Endometrium (tissue), 2 donors: ENCODE results near the gene LGSN.
"Not testable (repeated sequence)": the region's sequence is repeated elsewhere in the genome, so short reads cannot be mapped to it uniquely, and the experiment has no call there.

Source experiments
- FAIRE-seq: peaks from 2 replicates; lab custom pipeline; 2012; peaks lifted over from hg19 to GRCh38; lab: Jason Lieb, UNC
- donor health status: control.
- donor health status: control.

The LGSN gene

GRCh38 chr6:63306420-63306819 is 13.4 kb downstream of the LGSN start:
- no peak for FAIRE-seq

- no peak for FAIRE-seq
Measured at GRCh38 chr6:63305277-63305676, 14.5 kb downstream of the LGSN start.

DNA sequence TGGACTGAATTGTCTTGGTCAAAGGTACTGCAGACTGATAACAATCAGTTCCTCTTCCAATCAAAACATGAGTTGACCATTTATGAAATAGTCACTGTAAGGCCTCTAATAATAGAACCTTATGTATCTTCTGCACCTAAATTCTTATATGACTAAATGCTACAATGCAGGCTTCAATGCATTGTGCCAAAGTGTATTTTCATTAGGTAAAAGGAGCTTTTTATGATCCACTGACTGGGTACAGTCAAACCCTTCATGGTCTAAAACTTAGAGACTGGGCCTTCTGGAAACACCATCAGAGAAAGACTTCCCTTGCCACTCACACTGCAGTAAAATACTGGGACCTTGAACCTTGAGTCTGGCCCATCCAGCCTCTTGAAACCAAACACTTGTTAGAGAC is 16.3 kb downstream of the LGSN start:
- FAIRE-seq: no peak

- FAIRE-seq: no peak
Measured at GRCh38 chr6:63299667-63300066, 20.1 kb downstream of the LGSN start.

DNA sequence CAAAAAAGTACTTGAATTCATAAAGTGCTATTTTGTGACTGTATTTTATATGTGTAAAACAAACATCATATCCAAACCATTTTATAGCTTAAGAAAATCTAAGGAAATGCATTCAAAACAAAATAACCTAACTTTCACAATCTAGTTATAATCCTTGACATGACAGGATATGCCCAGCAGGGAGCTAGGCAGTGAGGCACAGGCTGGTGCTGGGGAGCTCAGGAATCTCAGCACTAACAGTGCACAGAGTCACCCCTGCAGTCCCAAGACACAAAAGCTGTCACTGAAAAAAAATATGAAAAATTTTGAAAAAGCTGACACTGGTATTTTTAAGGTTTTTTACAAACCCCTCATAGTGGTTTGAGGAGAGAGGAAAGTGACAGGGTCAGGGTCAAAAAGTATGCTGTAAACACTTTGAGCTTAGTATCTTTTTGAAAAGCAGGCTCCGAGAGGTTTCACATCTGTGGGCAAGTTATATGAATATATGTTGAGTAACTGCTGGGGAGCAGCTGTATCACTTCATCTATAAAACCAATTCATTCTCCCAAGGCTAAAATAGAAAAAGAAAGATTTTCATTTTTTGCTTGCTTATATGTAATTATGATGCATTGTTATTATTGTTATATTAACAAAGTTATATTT is 24.1 kb downstream of the LGSN start:
- FAIRE-seq: no peak

GRCh38 chr6:63290492-63291058 is 29.2 kb downstream of the LGSN start:
- no peak for FAIRE-seq

GRCh38 chr6:63289269-63289872 is 30.4 kb downstream of the LGSN start:
- FAIRE-seq: no peak

GRCh38 chr6:63280639-63281180 is 39.1 kb downstream of the LGSN start:
- FAIRE-seq: no peak

GRCh38 chr6:63278916-63279315 is 40.9 kb downstream of the LGSN start:
- no peak for FAIRE-seq

GRCh38 chr6:63275953-63276352 is 43.8 kb downstream of the LGSN start:
- no peak for FAIRE-seq

GRCh38 chr6:63274795-63275430 is 44.9 kb downstream of the LGSN start:
- not testable (repeated sequence) for FAIRE-seq

DNA sequence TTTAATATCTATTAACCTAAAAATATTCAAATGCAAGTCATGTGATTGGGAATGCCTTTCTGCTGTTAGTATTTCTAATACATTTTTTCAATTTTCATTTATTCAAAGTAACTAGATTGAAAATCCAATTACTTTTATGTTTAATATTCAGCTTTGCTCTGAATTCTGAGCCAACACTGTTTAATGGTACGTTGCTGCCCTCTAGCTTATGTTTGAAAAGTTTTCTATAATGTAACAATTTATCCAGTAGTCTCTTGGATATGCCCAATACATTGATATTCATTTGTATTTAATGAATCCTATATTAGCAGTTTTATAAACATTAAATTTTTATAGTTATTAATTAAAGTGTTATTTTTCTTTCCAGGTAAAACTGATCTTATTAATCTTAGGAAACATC is 47.4 kb downstream of the LGSN start:
- peak; percentile 97 for FAIRE-seq

GRCh38 chr6:63269470-63269869 is 50.3 kb downstream of the LGSN start:
- FAIRE-seq: no peak

DNA sequence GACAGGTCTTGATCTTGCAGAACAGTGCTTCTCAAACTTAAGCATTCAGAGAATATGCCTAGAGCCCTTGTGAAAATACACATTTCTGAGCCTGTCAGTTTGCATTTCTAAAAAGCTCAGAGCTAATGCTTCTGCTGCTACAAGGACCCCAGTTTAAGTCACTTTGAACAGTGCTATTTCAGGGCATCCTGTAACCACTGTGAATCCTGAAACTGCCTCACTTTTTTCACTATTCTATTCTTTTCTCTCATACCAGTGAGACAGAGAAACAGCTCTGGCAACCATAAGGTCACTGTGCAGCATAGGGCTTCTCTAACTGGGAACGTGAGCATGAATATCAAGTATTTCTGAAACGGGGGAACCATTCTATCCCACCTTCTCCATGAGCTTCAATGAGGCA is 51.2 kb downstream of the LGSN start:
- no peak for FAIRE-seq

DNA sequence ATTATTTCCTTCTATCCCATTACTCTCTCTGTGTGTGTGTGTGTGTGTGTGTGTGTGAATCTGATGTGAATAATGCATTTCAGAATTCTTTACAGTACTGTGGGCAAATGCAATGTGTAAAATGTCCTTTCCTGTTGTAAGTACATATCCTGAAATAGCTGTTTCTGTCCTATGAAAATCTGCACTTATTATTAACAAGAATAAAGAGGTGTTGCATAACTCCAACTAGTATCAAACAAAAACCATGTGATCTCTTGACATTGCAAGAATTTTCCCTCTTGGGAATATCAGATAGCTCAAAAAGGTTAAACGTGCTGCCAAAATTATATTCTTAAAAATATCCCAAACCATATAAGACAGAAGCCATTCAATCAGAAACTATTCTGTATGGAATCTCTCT is 52.0 kb downstream of the LGSN start:
- no peak for FAIRE-seq

DNA sequence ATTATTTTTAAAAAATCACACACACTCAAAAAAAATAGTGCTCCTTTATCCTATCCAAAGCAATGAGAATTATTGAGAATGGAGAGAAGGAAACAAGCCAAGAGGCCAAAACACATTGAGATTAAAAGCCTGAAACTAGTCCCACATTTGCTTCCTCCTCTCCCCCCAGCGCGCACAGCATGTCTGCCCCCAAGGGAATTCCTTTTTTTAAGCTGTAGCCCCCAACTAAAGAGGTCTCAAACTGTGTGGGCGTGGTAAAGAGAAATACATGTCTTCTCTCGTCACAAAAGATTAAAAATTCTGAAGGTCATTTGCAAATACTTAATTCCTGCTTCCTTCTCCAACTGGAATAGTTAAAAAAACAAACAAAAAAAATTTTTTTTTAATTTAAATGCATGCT is 52.7 kb downstream of the LGSN start:
- FAIRE-seq: no peak

DNA sequence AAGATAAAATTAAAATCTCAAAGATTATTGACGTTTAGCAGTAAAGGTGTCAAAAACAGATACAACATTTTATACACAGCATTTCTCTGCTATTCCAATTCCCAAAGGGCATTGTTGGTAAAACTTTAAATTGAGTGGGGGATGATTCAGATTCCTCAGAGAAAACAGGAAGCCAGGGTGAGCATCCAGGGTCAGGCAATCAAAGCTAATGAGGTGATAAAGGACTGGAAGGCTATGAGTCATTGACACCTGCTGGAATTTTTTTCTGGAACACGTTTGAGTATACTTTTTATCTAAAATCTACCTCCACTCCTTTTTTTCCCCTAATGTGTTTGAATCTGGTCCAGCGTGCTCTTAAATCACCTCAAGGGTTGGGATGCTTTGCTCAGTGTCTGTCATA is 56.3 kb downstream of the LGSN start:
- no peak for FAIRE-seq

DNA sequence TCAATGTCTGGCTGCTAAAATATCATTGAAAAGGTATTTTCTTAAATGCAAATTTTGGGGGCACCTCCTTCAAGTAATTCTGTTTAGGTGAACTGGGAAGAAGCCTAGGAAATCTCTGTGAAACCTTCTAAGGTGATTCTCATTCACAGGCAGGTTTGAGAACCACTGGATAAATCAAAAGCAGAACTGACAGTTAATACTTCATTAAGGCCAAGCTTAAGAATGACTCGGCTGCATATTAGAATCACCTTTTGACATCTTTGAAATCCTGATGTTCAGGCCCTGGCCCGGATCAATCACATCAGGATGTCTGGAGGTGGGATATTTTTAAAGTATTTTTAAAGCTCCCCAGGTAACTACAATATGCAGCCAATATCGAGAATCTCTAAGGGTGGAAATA is 58.0 kb downstream of the LGSN start:
- FAIRE-seq: no peak

- FAIRE-seq: no peak
Measured at GRCh38 chr6:63259153-63259552, 60.6 kb downstream of the LGSN start.

- no peak for FAIRE-seq
Measured at GRCh38 chr6:63249875-63250482, 69.8 kb downstream of the LGSN start.

DNA sequence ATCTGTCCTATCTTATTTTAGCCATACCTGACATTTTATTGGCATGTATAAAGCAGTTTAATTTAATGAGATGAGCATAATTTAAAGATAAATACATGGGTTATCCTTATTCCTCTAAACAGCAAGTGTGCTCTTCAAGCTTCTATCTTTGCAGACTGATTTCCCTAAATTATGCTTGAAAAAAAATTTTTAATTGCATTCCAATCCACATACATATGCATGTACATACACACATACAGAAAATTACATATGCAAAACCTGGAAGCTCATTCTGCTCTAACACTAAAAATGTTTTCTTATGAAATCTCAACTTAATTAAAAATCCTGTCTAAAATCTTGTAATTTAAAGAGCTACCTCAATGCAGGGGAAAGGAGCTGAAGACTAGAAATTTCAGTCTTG is 73.2 kb downstream of the LGSN start:
- no peak for FAIRE-seq

DNA sequence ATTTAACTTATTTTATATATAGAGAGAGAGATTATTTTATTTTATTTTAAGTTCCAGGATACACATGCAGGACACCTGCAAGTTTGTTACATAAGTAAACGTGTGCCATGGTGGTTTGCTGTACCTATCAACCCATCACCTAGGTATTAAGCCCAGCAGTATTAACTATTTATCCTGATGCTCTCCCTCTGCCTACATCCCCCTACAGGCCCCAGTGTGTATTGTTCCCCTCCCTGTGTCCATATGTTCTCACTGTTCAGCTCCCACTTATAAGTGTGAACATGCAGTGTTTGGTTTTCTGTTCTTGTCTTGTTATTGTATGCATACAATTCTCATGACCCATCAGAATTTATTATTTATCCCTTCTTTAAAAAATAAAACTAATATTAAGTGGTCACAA is 73.9 kb downstream of the LGSN start:
- no peak for FAIRE-seq

DNA sequence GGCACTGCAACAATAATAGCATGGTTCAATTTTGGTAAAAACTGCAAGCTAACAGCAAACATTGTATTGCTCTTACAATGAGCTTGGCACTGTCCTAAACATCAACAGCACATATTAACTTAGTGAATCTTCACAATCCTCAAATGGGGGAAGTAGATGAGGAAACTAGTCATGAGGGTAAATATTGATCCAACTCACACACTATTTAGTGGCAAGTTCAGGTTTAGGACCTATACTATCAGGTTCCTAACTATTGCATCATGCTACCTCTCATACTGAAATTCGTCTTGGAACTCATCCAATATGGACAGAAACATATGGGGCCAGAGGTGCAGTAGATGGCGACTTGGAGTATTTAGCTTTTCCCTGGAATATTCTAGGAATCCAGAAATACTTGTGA is 74.4 kb downstream of the LGSN start:
- no peak for FAIRE-seq
